NCI-H446 (cell line): ENCODE results near the gene ZFYVE26.
"Not testable (repeated sequence)": the region's sequence is repeated elsewhere in the genome, so short reads cannot be mapped to it uniquely, and the experiment has no call there.

Experiments
- DNase-seq, 2 experiments: peaks; one replicate each; lab custom pipeline; 2025; lab: John Stamatoyannopoulos, UW

Gene ZFYVE26

GRCh38 chr14:67749341-67750084, 66.9 kb downstream of the ZFYVE26 start:
- DNase-seq: peak; percentile 72 to 92

GRCh38 chr14:67748312-67748711, 68.1 kb downstream of the ZFYVE26 start:
- no peak for DNase-seq

DNA sequence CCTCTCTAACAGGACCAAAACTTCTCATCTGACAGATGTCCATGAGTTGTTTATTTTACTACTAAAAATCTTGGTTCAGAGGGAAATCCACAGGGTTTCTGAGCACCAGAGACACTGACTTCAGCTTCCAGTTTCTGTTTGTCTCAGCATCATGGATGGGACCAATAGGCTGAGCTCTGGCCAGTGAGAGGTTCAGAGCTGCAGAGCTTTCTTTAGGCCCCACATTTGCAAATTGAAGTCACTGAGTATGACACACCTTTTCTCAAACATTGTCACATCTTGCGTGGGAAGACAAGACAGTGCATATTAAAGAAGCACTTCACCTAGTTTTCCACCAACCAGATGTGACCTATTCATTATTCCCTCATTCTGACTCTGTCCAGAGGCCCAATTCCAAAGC, 69.5 kb downstream of the ZFYVE26 start:
- DNase-seq: no peak

GRCh38 chr14:67744046-67744445, 72.3 kb downstream of the ZFYVE26 start:
- no peak for DNase-seq

GRCh38 chr14:67738740-67739504, 77.5 kb downstream of the ZFYVE26 start:
- DNase-seq: no peak

DNA sequence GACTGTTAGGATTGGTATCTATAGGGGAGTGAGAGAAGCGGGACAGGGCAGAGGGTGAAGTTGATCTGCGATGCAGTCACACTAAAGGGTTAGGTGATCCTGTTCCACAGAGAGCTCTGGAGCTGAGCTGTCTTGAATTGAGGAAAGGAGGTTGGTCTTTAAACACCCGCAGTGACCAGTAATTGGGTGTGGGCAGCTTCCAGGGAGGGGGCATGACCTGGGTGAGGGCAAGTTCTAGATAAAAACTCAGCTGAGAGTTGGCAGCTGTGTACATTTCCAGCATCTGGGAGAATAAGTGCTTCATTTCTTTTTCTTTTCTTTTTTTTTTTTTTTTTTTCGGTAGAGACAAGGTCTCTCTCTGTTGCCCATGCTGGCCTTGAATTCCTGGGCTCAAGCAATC, 79.6 kb downstream of the ZFYVE26 start:
- no peak for DNase-seq

DNA sequence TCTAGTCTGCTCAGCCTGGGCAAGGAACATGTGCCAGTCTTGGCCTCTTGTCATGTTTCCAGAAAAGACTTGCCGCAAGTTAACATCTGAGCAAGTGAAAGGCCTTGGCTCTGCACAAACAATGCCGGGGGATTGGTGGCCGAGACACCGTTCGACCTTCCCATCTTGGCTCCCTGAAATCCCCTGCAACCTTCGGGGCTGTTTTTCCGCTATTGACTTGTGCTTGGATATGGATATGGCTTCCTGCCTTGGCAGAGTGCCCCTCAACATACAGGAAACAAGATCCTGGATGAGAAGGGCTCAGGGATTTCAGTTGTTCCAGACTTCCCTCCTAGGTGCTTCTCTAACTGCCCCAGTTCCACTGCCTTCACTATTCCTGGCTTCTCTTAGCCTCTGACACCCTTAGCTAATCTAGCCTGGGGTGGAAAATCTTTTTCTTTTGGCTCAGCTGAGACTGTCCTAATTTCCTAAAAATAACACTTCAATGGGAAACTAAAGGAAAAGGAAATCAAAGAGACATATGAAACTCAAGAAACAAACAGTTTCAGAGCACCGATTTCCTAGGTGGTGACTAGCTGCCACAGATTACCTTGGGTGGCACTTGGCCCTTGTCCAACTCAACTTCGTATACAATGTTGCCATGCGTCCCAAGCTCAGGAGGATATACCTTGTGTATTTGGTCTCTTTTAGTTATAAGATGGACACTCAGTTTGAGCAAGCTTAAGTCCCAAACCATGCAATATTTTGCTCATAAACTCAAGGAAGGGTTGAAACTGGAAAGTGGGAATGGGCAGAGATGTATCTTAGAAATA, 80.8 kb downstream of the ZFYVE26 start:
- no peak for DNase-seq

DNA sequence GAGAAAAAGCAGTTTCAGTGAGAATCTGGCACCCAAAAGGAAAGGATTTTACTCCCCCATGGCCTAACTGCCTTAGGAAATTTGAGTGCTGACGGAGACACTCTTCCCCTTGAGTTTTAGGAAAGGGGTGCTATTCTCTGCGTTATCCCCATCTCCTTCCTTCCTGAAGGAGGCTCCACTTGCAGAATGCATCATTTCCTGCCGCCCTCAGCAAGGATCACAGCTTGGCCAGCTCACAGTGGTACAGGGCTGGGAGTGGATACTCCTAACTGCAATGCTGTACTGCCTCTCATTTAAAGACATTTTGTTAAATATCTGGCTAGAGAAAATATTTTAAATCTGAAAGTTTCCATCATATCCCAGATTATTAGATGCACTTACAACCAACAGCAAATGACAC, 81.7 kb downstream of the ZFYVE26 start:
- DNase-seq: no peak

DNA sequence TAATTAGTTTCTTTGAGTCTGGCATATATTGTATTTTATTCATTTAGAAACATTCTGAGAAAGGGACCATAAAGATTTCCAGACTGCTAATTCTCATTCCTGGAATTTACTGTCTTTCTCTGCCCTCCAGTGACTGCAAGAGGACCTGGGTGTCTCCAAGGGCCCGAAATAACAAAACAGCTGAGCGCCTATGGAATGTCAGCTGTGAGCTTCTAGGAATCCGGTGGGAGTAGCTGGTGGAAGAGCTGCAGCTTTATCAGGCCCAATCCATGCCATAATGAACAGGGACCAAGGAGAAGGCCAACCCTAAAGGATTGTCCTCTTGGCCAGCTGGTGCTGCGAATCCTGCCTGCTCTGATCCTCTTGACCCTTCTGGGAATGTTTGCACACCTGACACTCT, 82.8 kb downstream of the ZFYVE26 start:
- no peak for DNase-seq

- no peak for DNase-seq
Measured at GRCh38 chr14:67729072-67729885, 87.1 kb downstream of the ZFYVE26 start.

DNA sequence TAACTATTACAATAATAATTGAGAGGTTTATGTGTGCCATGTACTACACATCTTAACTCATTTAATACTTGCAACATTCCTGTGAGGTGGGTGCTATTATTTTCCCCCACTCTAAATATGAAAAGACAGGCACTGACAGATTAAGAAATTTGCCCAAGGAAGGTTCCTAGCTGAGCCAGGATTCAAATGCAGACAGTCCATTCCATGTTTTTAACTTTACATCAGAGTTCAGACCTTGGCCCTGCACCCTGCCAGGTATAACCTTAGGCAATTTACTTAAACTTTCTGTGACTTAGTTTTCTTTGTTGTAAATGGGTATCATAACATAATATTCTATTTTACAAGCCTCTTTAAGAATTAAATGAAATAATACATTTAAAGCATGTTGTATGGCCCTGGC, 88.1 kb downstream of the ZFYVE26 start:
- DNase-seq: no peak

GRCh38 chr14:67727361-67727760, 89.0 kb downstream of the ZFYVE26 start:
- no peak for DNase-seq

DNA sequence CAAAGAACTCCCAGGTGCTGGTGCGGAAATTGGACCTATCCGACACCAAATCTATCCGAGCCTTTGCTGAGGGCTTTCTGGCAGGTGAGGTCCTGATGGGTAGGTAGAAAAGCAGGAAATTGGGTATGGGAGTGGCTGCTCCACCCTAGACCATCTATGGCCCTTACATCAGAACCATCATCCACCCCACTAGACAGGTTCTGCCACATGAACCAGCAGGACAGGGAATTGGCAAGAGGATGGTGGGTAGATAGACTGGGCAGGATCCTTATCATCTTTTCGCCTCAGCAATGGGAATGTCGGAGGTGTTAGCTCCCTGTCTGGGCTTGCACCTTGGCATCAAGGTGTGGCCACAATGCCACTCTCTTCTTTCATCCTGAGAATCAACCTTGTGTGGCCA, 91.2 kb downstream of the ZFYVE26 start:
- no peak for DNase-seq

DNA sequence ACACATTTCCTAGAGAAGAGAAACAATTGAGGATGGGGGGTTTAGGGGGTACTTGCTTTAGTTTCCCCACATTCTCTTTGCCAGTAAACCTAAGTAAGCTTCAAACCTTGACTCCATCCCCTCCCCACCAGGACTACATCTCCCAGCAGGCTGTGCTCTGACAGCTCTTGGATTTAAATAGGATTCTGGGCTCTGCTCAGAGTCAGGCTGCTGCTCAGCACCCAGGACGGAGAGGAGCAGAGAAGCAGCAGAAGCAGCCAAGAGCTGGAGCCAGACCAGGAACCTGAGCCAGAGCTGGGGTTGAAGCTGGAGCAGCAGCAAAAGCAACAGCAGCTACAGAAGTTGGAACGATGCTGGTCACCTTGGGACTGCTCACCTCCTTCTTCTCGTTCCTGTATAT, 94.1 kb downstream of the ZFYVE26 start:
- peak; percentile 11 to 69 for DNase-seq

DNA sequence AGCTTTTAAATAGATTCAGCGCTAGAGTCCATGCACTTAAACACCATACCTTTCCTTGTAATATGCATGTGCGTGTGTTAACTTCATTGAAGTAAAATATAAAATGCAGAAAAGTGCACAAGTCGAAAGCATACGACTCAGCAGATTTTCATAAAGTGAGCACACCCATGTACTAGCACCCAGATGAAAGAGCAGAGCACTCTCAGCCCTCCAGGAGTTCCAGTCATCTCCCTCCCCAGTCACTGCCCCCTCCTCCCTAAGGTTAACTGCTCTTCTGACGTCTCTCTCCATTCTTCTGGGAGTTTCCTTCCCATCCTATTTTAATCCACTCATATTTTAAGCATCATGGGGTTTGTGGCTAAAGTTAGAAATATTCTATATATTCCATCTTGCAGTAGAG, 94.5 kb downstream of the ZFYVE26 start:
- no peak for DNase-seq

GRCh38 chr14:67719866-67720265, 96.5 kb downstream of the ZFYVE26 start:
- no peak for DNase-seq

GRCh38 chr14:67719385-67719784, 97.0 kb downstream of the ZFYVE26 start:
- not testable (repeated sequence) for DNase-seq

DNA sequence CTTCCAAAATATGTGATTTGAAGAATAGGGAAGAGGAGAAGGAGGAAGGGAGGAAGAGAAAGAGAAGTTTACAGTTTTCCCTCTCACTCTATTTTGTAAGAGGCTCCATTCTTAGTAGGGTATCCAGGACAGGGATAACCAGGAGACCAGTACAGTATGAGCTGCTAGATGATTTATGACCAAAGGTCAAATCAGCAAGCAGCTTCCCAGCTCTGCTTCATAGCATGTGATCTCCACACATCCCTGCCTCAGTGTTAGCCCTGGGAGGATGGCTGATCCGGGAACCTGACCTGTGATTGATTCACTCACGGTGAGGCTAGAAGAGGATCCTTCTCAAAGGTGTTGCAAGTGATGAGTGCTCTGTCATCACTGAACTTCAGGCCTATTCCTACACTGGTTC, 98.1 kb downstream of the ZFYVE26 start:
- no peak for DNase-seq

DNA sequence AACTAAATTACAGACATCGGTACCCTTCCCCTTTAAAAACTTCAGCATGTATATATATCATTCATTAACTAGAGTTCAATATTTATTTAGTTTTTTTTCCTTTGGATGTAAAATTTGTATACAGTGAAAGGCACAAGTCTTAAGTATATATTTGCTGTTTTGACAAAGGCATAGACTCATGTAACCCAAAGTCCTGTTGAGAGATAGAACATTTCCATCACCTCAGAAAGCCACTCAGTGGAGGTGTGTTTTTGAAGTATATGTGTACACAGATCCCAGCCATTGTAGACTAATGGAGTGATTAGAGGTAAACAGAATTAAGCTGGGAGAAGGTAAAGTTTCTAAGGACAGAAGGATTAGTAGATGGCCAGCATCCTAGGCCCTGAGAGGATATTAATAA, 99.3 kb downstream of the ZFYVE26 start:
- no peak for DNase-seq

GRCh38 chr14:67710209-67710608, 106.2 kb downstream of the ZFYVE26 start:
- DNase-seq: no peak

GRCh38 chr14:67709796-67710195, 106.6 kb downstream of the ZFYVE26 start:
- not testable (repeated sequence) for DNase-seq

GRCh38 chr14:67709346-67709745, 107.0 kb downstream of the ZFYVE26 start:
- not testable (repeated sequence) for DNase-seq
